ENCODE measurements around the gene NECAB2. TPM values are rescaled to one million over a fixed set of nuclear protein-coding genes. Genes with fewer than 3 reads are reported as not detected.

NECAB2 gene
- polyA plus RNA-seq, 1 experiment, result 0.20 TPM

DNA sequence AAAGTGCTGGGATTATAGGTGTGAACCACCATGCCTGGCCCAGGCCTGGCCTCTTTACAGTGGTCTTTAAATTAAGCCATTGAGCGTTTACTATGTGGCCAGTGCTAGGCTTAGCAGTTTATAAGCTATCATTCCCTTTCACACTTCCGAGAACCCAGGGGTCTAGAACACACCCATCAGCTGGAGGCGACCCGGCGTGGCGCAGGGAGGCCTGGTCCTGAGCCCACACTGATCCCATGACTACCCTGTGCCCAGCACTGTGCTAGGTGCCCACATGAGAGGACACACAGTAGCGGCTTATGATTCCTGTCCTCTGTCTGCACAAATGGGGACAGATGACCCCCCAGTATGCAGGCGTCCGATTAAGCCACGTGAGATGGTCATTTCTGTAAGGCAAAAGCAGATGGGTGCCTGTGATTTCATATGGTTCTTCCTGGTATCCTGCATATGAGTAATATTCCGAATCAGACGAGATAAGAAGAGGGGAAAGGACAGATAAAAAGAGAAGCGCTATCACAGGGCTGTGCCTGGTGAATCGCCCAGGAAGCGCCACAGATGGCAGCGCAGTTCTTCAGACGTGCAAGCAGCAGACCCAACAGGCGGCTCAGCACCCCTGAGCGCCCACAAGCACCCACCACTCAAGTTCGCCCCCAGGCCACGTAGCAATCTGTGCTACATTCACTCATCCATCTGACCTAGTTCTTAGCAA, 9.8 kb upstream of the NECAB2 start:
- no peaks in the 10 kb centered on the region for H3K9me3 ChIP-seq (ENCODE audit: control insufficient read depth, insufficient read depth, low read length)
- no peak overlapping the region for H3K27ac ChIP-seq (ENCODE audit: low read depth, low read length)
- no peak for DNase-seq (ENCODE audit: low read depth, low spot score)
- ChIA-PET POLR2A (no interaction called here), CTCF (interaction anchor here (0.6 to 10.9 kb wide), 6 partner anchors 31 to 976 kb away, joined by 3 to 171 read pairs (median 4); no protein-coding TSS in a partner anchor)
- TF ChIP-seq, protein P1, sequence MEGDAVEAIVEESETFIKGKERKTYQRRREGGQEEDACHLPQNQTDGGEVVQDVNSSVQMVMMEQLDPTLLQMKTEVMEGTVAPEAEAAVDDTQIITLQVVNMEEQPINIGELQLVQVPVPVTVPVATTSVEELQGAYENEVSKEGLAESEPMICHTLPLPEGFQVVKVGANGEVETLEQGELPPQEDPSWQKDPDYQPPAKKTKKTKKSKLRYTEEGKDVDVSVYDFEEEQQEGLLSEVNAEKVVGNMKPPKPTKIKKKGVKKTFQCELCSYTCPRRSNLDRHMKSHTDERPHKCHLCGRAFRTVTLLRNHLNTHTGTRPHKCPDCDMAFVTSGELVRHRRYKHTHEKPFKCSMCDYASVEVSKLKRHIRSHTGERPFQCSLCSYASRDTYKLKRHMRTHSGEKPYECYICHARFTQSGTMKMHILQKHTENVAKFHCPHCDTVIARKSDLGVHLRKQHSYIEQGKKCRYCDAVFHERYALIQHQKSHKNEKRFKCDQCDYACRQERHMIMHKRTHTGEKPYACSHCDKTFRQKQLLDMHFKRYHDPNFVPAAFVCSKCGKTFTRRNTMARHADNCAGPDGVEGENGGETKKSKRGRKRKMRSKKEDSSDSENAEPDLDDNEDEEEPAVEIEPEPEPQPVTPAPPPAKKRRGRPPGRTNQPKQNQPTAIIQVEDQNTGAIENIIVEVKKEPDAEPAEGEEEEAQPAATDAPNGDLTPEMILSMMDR (IDR thresholded peaks at IDR 0.05; ENCODE audit: low read depth, low read length), result no peak
- no peaks in the 10 kb centered on the region for H3K27me3 ChIP-seq (ENCODE audit: control insufficient read depth, insufficient read depth, low read length)
- no peak overlapping the region for H3K4me3 ChIP-seq (ENCODE audit: low read depth, low read length)

DNA sequence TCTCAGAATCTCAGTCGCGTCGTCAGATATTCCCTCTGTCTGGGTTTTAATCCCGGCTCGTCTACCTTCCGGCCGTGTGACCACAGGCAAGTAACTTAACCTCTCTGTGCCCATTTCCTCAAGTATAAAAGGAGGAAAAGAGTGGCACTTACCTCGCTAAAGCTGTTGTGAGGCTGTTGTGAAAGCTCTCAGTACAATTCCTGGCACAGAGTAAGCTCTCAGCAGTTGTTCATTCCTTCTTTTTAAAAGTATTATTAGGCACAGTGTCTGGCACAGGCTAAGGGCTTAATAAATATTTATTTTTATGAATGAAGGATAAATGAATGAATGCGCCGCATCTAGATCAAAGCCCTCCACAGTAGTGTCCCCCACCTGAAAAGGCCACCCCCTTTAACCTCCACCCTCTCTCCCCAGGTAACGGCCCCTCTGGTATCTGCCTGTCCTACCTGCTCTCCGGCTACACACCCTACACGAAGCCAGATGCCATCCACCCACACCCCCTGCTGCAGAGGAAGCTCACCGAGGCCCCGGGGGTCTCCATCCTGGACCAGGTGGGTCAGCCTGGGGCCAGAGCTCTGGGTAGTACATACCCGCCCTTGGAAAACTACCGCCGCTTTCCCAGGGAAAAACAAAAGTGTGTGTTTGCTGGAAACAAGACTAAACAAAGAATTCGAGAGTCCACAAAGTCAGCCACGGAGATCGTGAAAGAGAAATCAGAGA, 9.0 kb upstream of the NECAB2 start:
- Histone ChIP-seq H3K27ac (ENCODE audit: low read depth, low read length) (no peak overlapping the region), H3K27me3 (ENCODE audit: control insufficient read depth, insufficient read depth, low read length) (no peaks in the 10 kb centered on the region), H3K9me3 (ENCODE audit: control insufficient read depth, insufficient read depth, low read length) (no peaks in the 10 kb centered on the region), H3K4me3 (ENCODE audit: low read depth, low read length) (no peak overlapping the region)
- POLR2A ChIA-PET, result no interaction called here
- DNase-seq (ENCODE audit: low read depth, low spot score), result no peak
- TF ChIP-seq, protein P1 (IDR thresholded peaks at IDR 0.05; ENCODE audit: low read depth, low read length), result no peak
- CTCF ChIA-PET, result interaction anchor here (10.9 kb wide), 1 partner anchor 106 kb away, joined by 171 read pairs; no protein-coding TSS in a partner anchor

DNA sequence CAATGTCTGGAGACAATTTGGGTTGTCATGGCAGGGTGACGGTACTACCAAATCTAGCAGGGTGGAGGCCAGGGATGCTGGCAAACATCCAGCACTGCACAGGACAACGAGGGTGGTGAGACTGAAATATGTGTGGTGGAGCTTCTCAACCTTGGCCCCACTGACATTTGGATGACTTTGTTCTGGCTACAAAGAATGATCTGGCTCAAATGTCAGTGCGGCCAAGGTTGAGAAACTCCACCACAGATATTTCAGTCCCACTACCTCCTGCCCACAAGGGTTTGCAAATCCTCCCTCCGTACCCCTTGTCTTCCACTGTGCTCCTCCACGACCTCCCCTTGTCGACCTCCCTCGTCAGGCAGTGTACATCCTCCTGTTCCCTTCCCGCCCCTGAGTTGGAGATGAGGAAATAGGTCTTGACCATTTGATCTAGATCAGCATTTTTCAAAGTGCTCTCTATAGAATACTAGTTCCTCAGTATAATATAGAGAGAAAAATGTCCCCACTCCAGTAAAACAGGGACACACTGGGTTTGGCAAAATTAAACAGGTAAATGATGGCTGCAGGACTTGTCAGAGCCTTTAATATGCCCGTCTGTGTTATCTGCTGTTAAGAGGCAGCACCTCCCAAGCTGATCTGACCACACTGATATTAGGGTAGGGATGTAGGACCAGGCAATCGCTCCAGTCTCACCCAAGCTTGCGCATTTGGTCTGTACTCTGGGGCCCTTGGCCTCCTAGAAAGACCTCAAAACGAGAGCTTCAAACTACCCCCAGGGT, 8.2 kb upstream of the NECAB2 start:
- H3K27me3 ChIP-seq (ENCODE audit: control insufficient read depth, insufficient read depth, low read length), result no peaks in the 10 kb centered on the region
- TF ChIP-seq, protein P1 (IDR thresholded peaks at IDR 0.05; ENCODE audit: low read depth, low read length), result no peak
- ChIA-PET CTCF (interaction anchor here (10.9 kb wide), 1 partner anchor 105 kb away, joined by 171 read pairs; no protein-coding TSS in a partner anchor), POLR2A (no interaction called here)
- H3K9me3 ChIP-seq (ENCODE audit: control insufficient read depth, insufficient read depth, low read length), result no peaks in the 10 kb centered on the region
- no peak for DNase-seq (ENCODE audit: low read depth, low spot score)
- H3K4me3 ChIP-seq (ENCODE audit: low read depth, low read length), result no peak overlapping the region
- no peak overlapping the region for H3K27ac ChIP-seq (ENCODE audit: low read depth, low read length)

DNA sequence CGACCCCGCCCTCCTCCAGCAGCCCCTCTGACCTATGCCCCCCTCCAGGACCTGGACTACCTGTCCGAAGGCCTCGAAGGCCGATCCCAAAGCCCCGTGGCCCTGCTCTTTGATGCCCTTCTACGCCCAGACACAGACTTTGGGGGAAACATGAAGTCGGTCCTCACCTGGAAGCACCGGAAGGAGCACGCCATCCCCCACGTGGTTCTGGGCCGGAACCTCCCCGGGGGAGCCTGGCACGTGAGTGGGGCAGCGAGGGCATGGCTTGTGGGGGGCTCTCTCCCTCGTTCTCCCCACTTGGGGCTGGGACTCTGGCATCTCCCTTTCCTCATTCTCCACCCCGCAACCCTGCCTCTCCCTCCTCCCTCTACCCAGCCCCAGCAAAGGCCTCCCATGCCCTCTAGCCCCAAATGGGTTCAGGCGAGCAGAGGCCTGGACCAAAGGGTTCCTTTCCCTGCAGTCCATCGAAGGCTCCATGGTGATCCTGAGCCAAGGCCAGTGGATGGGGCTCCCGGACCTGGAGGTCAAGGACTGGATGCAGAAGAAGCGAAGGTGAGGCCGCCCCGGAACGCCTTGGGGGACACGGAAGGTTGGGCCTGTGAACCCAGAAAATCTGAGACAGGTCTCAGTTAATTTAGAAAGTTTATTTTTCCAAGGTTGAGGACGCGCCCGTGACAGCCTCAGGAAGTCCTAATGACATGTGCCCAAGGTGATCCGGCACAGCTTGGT, 7.4 kb upstream of the NECAB2 start:
- no peak for DNase-seq (ENCODE audit: low read depth, low spot score)
- Histone ChIP-seq H3K27me3 (ENCODE audit: control insufficient read depth, insufficient read depth, low read length) (no peaks in the 10 kb centered on the region), H3K27ac (ENCODE audit: low read depth, low read length) (no peak overlapping the region), H3K9me3 (ENCODE audit: control insufficient read depth, insufficient read depth, low read length) (no peaks in the 10 kb centered on the region), H3K4me3 (ENCODE audit: low read depth, low read length) (no peak overlapping the region)
- POLR2A ChIA-PET, result no interaction called here
- CTCF ChIA-PET, result interaction anchor here (10.9 kb wide), 1 partner anchor 104 kb away, joined by 171 read pairs; no protein-coding TSS in a partner anchor
- TF ChIP-seq, protein P1 (IDR thresholded peaks at IDR 0.05; ENCODE audit: low read depth, low read length), result no peak

All from AG04450 (cell line).